Karpas-422 (cell line): ENCODE data around the gene ASB1. TPM values are rescaled to one million over a fixed set of nuclear protein-coding genes. Genes with fewer than 3 reads are reported as not detected.
"Not testable (repeated sequence)": the region's sequence is repeated elsewhere in the genome, so short reads cannot be mapped to it uniquely, and the experiment has no call there.

Source experiments
- DNase-seq: peaks from one replicate; pipeline ENCODE4 v3.0.0-alpha.2; 2015
- H2AFZ ChIP-seq: fragments of 200-600 bp; sonication (generic); 2 replicates; pipeline ENCODE4 v1.6.1; 2014; ENCODE audit warnings: antibody characterized with exemption, low read length, mixed read lengths
- H3K27ac ChIP-seq: fragments of 200-600 bp; sonication (generic); 2 replicates; pipeline ENCODE4 v1.5.1; 2014; ENCODE audit warnings: mild to moderate bottlenecking, low read length, moderate library complexity
- H3K27me3 ChIP-seq: fragments of 200-600 bp; sonication (generic); 2 replicates; pipeline ENCODE4 v1.6.1; 2014; ENCODE audit warnings: low read length, mixed read lengths
- H3K36me3 ChIP-seq: fragments of 200-600 bp; sonication (generic); 2 replicates; pipeline ENCODE4 v1.6.1; 2014; ENCODE audit warnings: low read length, mixed read lengths; ENCODE audit not compliant: insufficient read depth
- H3K4me1 ChIP-seq: fragments of 200-600 bp; sonication (generic); 2 replicates; pipeline ENCODE4 v1.6.1; 2014; ENCODE audit warnings: mild to moderate bottlenecking, low read length, mixed read lengths
- H3K4me2 ChIP-seq: fragments of 200-600 bp; sonication (generic); 2 replicates; pipeline ENCODE4 v1.6.1; 2014; ENCODE audit warnings: low read length, low read depth, mild to moderate bottlenecking; ENCODE audit not compliant: poor library complexity, severe bottlenecking
- H3K4me3 ChIP-seq: fragments of 200-600 bp; sonication (generic); 2 replicates; pipeline ENCODE4 v1.5.1; 2014; ENCODE audit warnings: mild to moderate bottlenecking, antibody characterized with exemption, low read length, mixed read lengths
- H3K79me2 ChIP-seq: fragments of 200-600 bp; sonication (generic); 2 replicates; pipeline ENCODE4 v1.6.1; 2014; ENCODE audit warnings: mild to moderate bottlenecking, low read length, mixed read lengths
- H3K9ac ChIP-seq: fragments of 200-600 bp; sonication (generic); 2 replicates; pipeline ENCODE4 v1.6.0; 2014; ENCODE audit warnings: low read length
- H3K9me2 ChIP-seq: fragments of 200-600 bp; sonication (generic), shearing (Covaris generic); replicated peaks from 2 replicates; pipeline ENCODE4 v1.6.0; 2014; ENCODE audit warnings: mild to moderate bottlenecking, low read length, moderate library complexity; ENCODE audit not compliant: insufficient read depth
- H3K9me3 ChIP-seq: fragments of 300-700, 200-600 bp; sonication (generic); 2 replicates; pipeline ENCODE4 v1.6.1; 2014; ENCODE audit warnings: low read length, mixed read lengths
- H4K20me1 ChIP-seq: fragments of 200-600 bp; sonication (generic); 2 replicates; pipeline ENCODE4 v1.6.1; 2014; ENCODE audit warnings: mild to moderate bottlenecking, antibody characterized with exemption, low read length, low read depth; ENCODE audit not compliant: insufficient read depth
- total RNA-seq: library from RNA; depleted of rRNA; stranded (reverse); fragments of >200 nt; shearing (Covaris generic); gene quantifications from 2 replicates; pipeline ENCODE4 v1.2.3, GENCODE V29; 2014; ENCODE audit warnings: low replicate concordance

ASB1 gene
- total RNA-seq, 1 experiment from 2014 or later, result 25.1 TPM

GRCh38 chr2:238398577-238398976 lies 28.1 kb upstream of the ASB1 start:
- Histone ChIP-seq H3K9me2 (no peaks in the 10 kb centered on the region), H4K20me1 (no peaks in the 10 kb centered on the region), H3K36me3 (no peaks in the 10 kb centered on the region), H3K79me2 (no peaks in the 10 kb centered on the region), H3K27ac (no peak overlapping the region), H3K9ac (no peak overlapping the region), H3K9me3 (no peaks in the 10 kb centered on the region), H3K4me3 (no peak overlapping the region), H2AFZ (no peak overlapping the region), H3K4me2 (no peak overlapping the region), H3K4me1 (no peaks in the 10 kb centered on the region), H3K27me3 (no peaks in the 10 kb centered on the region)
- DNase-seq, result no peak

GRCh38 chr2:238399094-238399493 lies 27.6 kb upstream of the ASB1 start:
- Histone ChIP-seq H3K4me1 (no peaks in the 10 kb centered on the region), H3K79me2 (no peaks in the 10 kb centered on the region), H3K9ac (no peak overlapping the region), H3K9me2 (no peaks in the 10 kb centered on the region), H3K27me3 (no peaks in the 10 kb centered on the region), H3K4me2 (no peak overlapping the region), H2AFZ (no peak overlapping the region), H4K20me1 (no peaks in the 10 kb centered on the region), H3K4me3 (no peak overlapping the region), H3K27ac (no peak overlapping the region), H3K9me3 (no peaks in the 10 kb centered on the region), H3K36me3 (no peaks in the 10 kb centered on the region)
- no peak for DNase-seq

DNA sequence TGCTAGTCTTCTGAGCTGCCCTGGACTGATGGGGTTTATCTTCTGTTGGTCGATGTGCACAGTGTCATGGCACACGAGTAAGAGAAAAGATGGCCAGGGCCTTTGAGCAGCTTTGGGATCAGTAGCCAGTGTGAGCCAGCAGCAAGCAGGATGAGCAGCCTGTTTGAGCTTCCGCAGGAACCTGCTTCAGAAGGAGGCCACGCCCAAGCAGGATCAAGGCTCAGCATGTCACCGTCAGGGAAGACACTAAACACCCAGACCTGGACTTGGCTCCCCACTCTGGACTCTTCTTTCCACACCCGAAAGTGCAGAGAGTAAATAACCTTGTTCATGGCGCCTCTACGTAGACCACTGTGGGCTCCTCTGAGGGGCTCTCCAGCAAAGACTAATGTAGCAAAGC lies 25.2 kb upstream of the ASB1 start:
- Histone ChIP-seq H3K4me3 (no peak overlapping the region), H3K9me2 (no peaks in the 10 kb centered on the region), H4K20me1 (no peaks in the 10 kb centered on the region), H3K4me1 (no peaks in the 10 kb centered on the region), H3K9ac (no peak overlapping the region), H3K9me3 (no peaks in the 10 kb centered on the region), H3K79me2 (no peaks in the 10 kb centered on the region), H3K27me3 (no peaks in the 10 kb centered on the region), H2AFZ (no peak overlapping the region), H3K27ac (no peak overlapping the region), H3K36me3 (no peaks in the 10 kb centered on the region), H3K4me2 (no peak overlapping the region)
- DNase-seq, result no peak

DNA sequence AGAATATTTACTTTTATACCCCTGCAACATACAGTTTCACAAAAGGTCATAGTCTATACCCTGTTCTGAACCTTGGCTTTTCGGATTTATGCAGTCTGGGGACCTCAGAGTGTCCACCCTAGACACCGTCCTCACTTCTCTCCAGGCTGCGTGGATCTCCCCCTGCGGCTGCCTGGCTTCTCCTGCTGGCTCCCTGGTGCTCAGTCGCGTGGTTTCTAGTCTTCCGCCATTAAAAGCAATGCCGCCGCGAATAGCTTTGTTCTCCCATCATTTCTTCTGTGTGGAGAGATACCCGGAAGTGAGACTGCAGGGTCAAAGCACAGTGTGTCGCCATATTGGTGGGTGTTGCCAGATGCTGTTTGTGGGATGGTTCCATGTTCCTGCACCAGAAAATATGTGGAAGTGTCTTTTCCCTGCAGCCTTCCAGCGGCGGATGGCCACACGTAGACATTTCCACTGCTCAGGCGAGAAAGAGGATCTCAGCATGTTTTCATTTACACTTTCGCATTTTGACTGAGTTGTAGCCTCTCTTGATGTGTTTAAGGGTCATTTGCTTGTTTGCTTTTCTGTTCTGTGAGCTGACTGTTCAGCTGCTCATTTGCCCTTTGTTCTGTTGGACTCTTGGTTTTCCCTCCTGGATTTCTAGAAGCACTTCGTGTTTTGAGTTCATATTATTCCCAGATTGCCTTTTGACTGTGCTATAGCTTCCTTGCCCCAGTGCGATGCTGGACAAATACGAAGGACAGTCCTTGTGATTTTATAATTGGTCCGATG lies 22.9 kb upstream of the ASB1 start:
- no peak for DNase-seq
- no peaks in the 10 kb centered on the region for H3K36me3 ChIP-seq
- H4K20me1 ChIP-seq, result no peaks in the 10 kb centered on the region
- H3K27ac ChIP-seq, result no peak overlapping the region
- no peaks in the 10 kb centered on the region for H3K9me3 ChIP-seq
- H3K4me3 ChIP-seq, result no peak overlapping the region
- H3K27me3 ChIP-seq, result no peaks in the 10 kb centered on the region
- H3K79me2 ChIP-seq, result no peaks in the 10 kb centered on the region
- H3K4me2 ChIP-seq, result no peak overlapping the region
- no peaks in the 10 kb centered on the region for H3K4me1 ChIP-seq
- H3K9ac ChIP-seq, result no peak overlapping the region
- no peaks in the 10 kb centered on the region for H3K9me2 ChIP-seq
- H2AFZ ChIP-seq, result no peak overlapping the region

DNA sequence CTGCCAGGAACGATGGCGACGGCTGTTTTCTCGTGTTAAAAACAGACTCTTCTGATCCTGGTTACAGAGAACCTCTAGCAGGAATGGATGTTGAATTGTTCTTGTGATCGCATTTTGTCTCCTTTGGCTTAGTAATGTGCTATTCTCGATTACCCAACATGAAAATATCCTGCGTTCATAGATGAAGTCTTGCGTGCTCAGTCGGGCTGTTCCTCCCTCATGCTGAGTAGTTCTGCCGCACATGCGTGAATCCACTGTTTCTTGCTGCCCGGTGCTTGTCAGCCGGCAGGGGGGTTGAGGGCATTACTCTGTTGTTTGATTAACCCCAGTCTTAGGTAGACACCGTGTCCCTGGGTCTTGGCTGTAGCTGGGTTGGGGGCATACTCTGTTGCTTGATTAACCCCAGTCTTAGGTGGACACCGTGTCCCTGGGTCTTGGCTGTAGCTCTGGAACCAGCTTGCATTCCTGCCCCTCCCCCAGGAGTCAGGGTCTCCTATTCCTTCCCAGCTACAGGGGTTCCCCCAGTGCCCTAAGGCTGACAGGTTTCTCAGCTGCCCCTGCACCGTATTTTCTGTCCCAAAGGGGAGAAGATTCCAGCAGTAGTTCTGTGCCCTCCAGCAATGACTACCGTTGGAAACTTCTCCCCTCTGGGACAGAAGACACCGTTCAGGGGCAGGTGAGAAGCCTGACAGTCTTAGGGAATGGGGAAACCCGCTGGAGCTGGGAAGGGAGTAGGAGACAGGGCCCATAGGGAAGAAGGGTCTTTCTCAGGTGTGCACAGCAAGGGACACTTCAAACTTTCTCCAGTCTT lies 22.1 kb upstream of the ASB1 start:
- H3K4me1 ChIP-seq, result no peaks in the 10 kb centered on the region
- H4K20me1 ChIP-seq, result no peaks in the 10 kb centered on the region
- H3K27ac ChIP-seq, result no peak overlapping the region
- no peak for DNase-seq
- no peaks in the 10 kb centered on the region for H3K9me3 ChIP-seq
- H3K4me2 ChIP-seq, result no peak overlapping the region
- H3K79me2 ChIP-seq, result no peaks in the 10 kb centered on the region
- no peaks in the 10 kb centered on the region for H3K9me2 ChIP-seq
- no peaks in the 10 kb centered on the region for H3K36me3 ChIP-seq
- H3K4me3 ChIP-seq, result no peak overlapping the region
- H3K9ac ChIP-seq, result no peak overlapping the region
- H3K27me3 ChIP-seq, result no peaks in the 10 kb centered on the region
- H2AFZ ChIP-seq, result no peak overlapping the region

GRCh38 chr2:238405217-238405555 lies 21.5 kb upstream of the ASB1 start:
- H3K27ac ChIP-seq, H3K4me2 ChIP-seq, H3K9me3 ChIP-seq, H4K20me1 ChIP-seq, H3K4me1 ChIP-seq, H3K9ac ChIP-seq, H3K27me3 ChIP-seq, H3K9me2 ChIP-seq, H3K79me2 ChIP-seq, DNase-seq, H2AFZ ChIP-seq, H3K4me3 ChIP-seq, H3K36me3 ChIP-seq: not testable (repeated sequence)

GRCh38 chr2:238406221-238406997 lies 20.3 kb upstream of the ASB1 start:
- H2AFZ ChIP-seq, result no peak overlapping the region
- no peaks in the 10 kb centered on the region for H3K36me3 ChIP-seq
- H3K79me2 ChIP-seq, result no peaks in the 10 kb centered on the region
- no peak overlapping the region for H3K27ac ChIP-seq
- H3K4me1 ChIP-seq, result no peaks in the 10 kb centered on the region
- no peaks in the 10 kb centered on the region for H3K9me3 ChIP-seq
- H3K4me3 ChIP-seq, result no peak overlapping the region
- no peak for DNase-seq
- H3K4me2 ChIP-seq, result no peak overlapping the region
- no peaks in the 10 kb centered on the region for H3K9me2 ChIP-seq
- H3K27me3 ChIP-seq, result no peaks in the 10 kb centered on the region
- no peak overlapping the region for H3K9ac ChIP-seq
- no peaks in the 10 kb centered on the region for H4K20me1 ChIP-seq

GRCh38 chr2:238406998-238407285 lies 19.8 kb upstream of the ASB1 start:
- H3K27ac ChIP-seq, result no peak overlapping the region
- H3K79me2 ChIP-seq, result no peaks in the 10 kb centered on the region
- no peak overlapping the region for H3K4me2 ChIP-seq
- H3K36me3 ChIP-seq, result no peaks in the 10 kb centered on the region
- H3K9me3 ChIP-seq, result no peaks in the 10 kb centered on the region
- H3K9me2 ChIP-seq, result no peaks in the 10 kb centered on the region
- no peaks in the 10 kb centered on the region for H4K20me1 ChIP-seq
- no peaks in the 10 kb centered on the region for H3K4me1 ChIP-seq
- no peak for DNase-seq
- H3K4me3 ChIP-seq, result no peak overlapping the region
- no peak overlapping the region for H2AFZ ChIP-seq
- H3K27me3 ChIP-seq, result no peaks in the 10 kb centered on the region
- H3K9ac ChIP-seq, result no peak overlapping the region
